IMR-90 (cell line): ENCODE measurements around the gene PLPP1. TPM values are rescaled to one million over a fixed set of nuclear protein-coding genes. Genes with fewer than 3 reads are reported as not detected.

Source experiments
- ATAC-seq: fragments of 200-7000 bp; cut with Tn5 transposase; 2 replicates; pipeline ENCODE4 v1.9.1; 2020; ENCODE audit warnings: low read depth, mild to moderate bottlenecking, moderate library complexity
- BruUV-seq: library from RNA; stranded (reverse); fragments of 400-500 nt; replicated peaks from 2 replicates; lab custom pipeline; 2021; lab: Mats Ljungman, UMichigan
- CTCF ChIA-PET: fragments of 300-600 bp; formaldehyde crosslinking; extraction: SDS; loops from one replicate; lab custom pipeline; 2021; ENCODE audit warnings: antibody characterized with exemption; lab: Yijun Ruan, JAX
- POLR2A ChIA-PET: fragments of 300-600 bp; sonication (Branson Sonifier 250); formaldehyde crosslinking; loops from one replicate; lab custom pipeline; 2022; ENCODE audit warnings: antibody characterized with exemption; ENCODE audit not compliant: unreplicated experiment; lab: Charles Lee
- DNase-seq: peaks from one replicate; pipeline ENCODE4 v3.0.0; 2013
- H2AFZ ChIP-seq: replicated peaks from 2 replicates; pipeline ENCODE3; 2013; ENCODE audit warnings: low read length, mild to moderate bottlenecking; ENCODE audit not compliant: poor library complexity
- H2AK5ac ChIP-seq: 2 replicates; pipeline ENCODE4 v1.6.1; 2013; ENCODE audit warnings: low read depth, low read length, inconsistent platforms
- H2AK9ac ChIP-seq: replicated peaks from 2 replicates; pipeline ENCODE3; 2013; ENCODE audit warnings: mild to moderate bottlenecking, low read depth, low read length, moderate library complexity; ENCODE audit not compliant: poor library complexity
- H2BK120ac ChIP-seq: 2 replicates; pipeline ENCODE4 v1.6.1; 2013; ENCODE audit warnings: low read depth, low read length, inconsistent platforms
- H2BK15ac ChIP-seq: 3 replicates; pipeline ENCODE4 v1.6.1; 2013; ENCODE audit warnings: low read depth, low read length, inconsistent platforms
- H2BK20ac ChIP-seq: 2 replicates; pipeline ENCODE4 v1.6.1; 2013; ENCODE audit warnings: low read depth, mild to moderate bottlenecking, inconsistent platforms, low read length, moderate library complexity
- H2BK5ac ChIP-seq: 2 replicates; pipeline ENCODE4 v1.6.1; 2013; ENCODE audit warnings: mild to moderate bottlenecking, low read depth, low read length, inconsistent platforms; ENCODE audit not compliant: poor library complexity, severe bottlenecking
- H3K14ac ChIP-seq: replicated peaks from 2 replicates; pipeline ENCODE4 v1.6.1; 2013; ENCODE audit warnings: low read depth, low read length, inconsistent platforms
- H3K18ac ChIP-seq: 2 replicates; pipeline ENCODE4 v1.6.1; 2013; ENCODE audit warnings: low read depth, low read length, control low read depth
- H3K23ac ChIP-seq: 2 replicates; pipeline ENCODE4 v1.6.1; 2013; ENCODE audit warnings: low read depth, low read length, inconsistent platforms
- H3K27ac ChIP-seq: 2 replicates; pipeline ENCODE4 v1.5.1; 2013; ENCODE audit warnings: mild to moderate bottlenecking, control low read depth, low read length; ENCODE audit not compliant: insufficient read depth
- H3K27me3 ChIP-seq: 2 replicates; pipeline ENCODE4 v1.6.1; 2013; ENCODE audit warnings: low read length; ENCODE audit not compliant: control insufficient read depth, insufficient read depth
- H3K36me3 ChIP-seq: 2 replicates; pipeline ENCODE4 v1.6.1; 2013; ENCODE audit warnings: low read length, mixed read lengths; ENCODE audit not compliant: control insufficient read depth, insufficient read depth
- H3K4ac ChIP-seq: 2 replicates; pipeline ENCODE4 v1.6.1; 2013; ENCODE audit warnings: low read depth, low read length, inconsistent platforms
- H3K4me1 ChIP-seq: 2 replicates; pipeline ENCODE4 v1.6.1; 2013; ENCODE audit warnings: low read length, mixed read lengths; ENCODE audit not compliant: control insufficient read depth, insufficient read depth
- H3K4me2 ChIP-seq: 2 replicates; pipeline ENCODE4 v1.6.1; 2013; ENCODE audit warnings: low read depth, mild to moderate bottlenecking, control low read depth, low read length, moderate library complexity
- H3K4me3 ChIP-seq: 2 replicates; pipeline ENCODE4 v1.5.1; 2013; ENCODE audit warnings: low read depth, mild to moderate bottlenecking, control low read depth, low read length, moderate library complexity; ENCODE audit not compliant: insufficient read depth
- H3K56ac ChIP-seq: 2 replicates; pipeline ENCODE4 v1.6.1; 2013; ENCODE audit warnings: low read length, inconsistent platforms; ENCODE audit not compliant: insufficient read depth; ENCODE audit errors: extremely low read depth
- H3K79me1 ChIP-seq, 2 experiments: 2 replicates each; pipeline ENCODE4 v1.6.1; 2013; ENCODE audit warnings: low read length in 2 of 2, inconsistent platforms in 1 of 2, low read depth in 1 of 2
- H3K9ac ChIP-seq: 2 replicates; pipeline ENCODE4 v1.6.1; 2013; ENCODE audit warnings: low read depth, low read length, control low read depth
- H3K9me1 ChIP-seq: 2 replicates; pipeline ENCODE4 v1.6.1; 2013; ENCODE audit warnings: low read length, inconsistent platforms; ENCODE audit not compliant: insufficient read depth
- H3K9me3 ChIP-seq: 2 replicates; pipeline ENCODE4 v1.6.1; 2013; ENCODE audit warnings: low read length; ENCODE audit not compliant: control insufficient read depth, insufficient read depth
- H4K20me1 ChIP-seq: 2 replicates; pipeline ENCODE4 v1.6.1; 2013; ENCODE audit warnings: low read length, inconsistent platforms; ENCODE audit not compliant: insufficient read depth
- H4K5ac ChIP-seq: 2 replicates; pipeline ENCODE4 v1.6.1; 2013; ENCODE audit warnings: mild to moderate bottlenecking, low read depth, low read length, control low read depth
- H4K8ac ChIP-seq, 2 experiments: 2 replicates each; pipeline ENCODE4 v1.6.1; 2013; ENCODE audit warnings: low read depth in 2 of 2, low read length in 2 of 2, control low read depth in 1 of 2, inconsistent platforms in 1 of 2
- H4K91ac ChIP-seq: 2 replicates; pipeline ENCODE4 v1.6.1; 2013; ENCODE audit warnings: low read depth, low read length, inconsistent platforms; ENCODE audit not compliant: insufficient read depth
- BHLHE40 ChIP-seq: fragments of 150-350 bp; IDR thresholded peaks from 2 replicates; pipeline ENCODE4 v1.6.1; 2016; ENCODE audit warnings: mild to moderate bottlenecking, low read depth, low read length
- CEBPB ChIP-seq: IDR thresholded peaks from 2 replicates; pipeline ENCODE4 v1.6.1; 2012; ENCODE audit warnings: low read depth, low read length, improper control_type of control experiment
- CHD1 ChIP-seq: IDR thresholded peaks from 2 replicates; pipeline ENCODE4 v1.6.1; 2012; ENCODE audit warnings: low read depth, low read length, improper control_type of control experiment
- ELK1 ChIP-seq: fragments of 150-350 bp; IDR thresholded peaks from 2 replicates; pipeline ENCODE4 v1.6.1; 2016; ENCODE audit warnings: low read depth, mild to moderate bottlenecking, low read length, moderate library complexity, borderline replicate concordance
- FOS ChIP-seq: fragments of 150-350 bp; IDR thresholded peaks from 2 replicates; pipeline ENCODE4 v1.6.1; 2016; ENCODE audit warnings: low read depth, low read length
- MAFK ChIP-seq: IDR thresholded peaks from 2 replicates; pipeline ENCODE4 v1.6.1; 2012; ENCODE audit warnings: low read depth, low read length, improper control_type of control experiment
- MAZ ChIP-seq: IDR thresholded peaks from 2 replicates; pipeline ENCODE4 v1.6.1; 2012; ENCODE audit warnings: low read depth, mild to moderate bottlenecking, low read length, improper control_type of control experiment, moderate library complexity, borderline replicate concordance
- MXI1 ChIP-seq: IDR thresholded peaks from 2 replicates; pipeline ENCODE4 v1.6.1; 2012; ENCODE audit warnings: low read depth, mild to moderate bottlenecking, low read length, moderate library complexity, borderline replicate concordance
- NFE2L2 ChIP-seq: fragments of 150-350 bp; IDR thresholded peaks from 2 replicates; pipeline ENCODE4 v1.6.1; 2016; ENCODE audit warnings: low read depth, mild to moderate bottlenecking, low read length
- POLR2A ChIP-seq: IDR thresholded peaks from 2 replicates; pipeline ENCODE4 v1.6.1; 2012; ENCODE audit warnings: mild to moderate bottlenecking, low read depth, low read length
- RAD21 ChIP-seq: IDR thresholded peaks from 2 replicates; pipeline ENCODE4 v1.6.1; 2012; ENCODE audit warnings: low read length, improper control_type of control experiment
- RCOR1 ChIP-seq: IDR thresholded peaks from 2 replicates; pipeline ENCODE4 v1.6.1; 2012; ENCODE audit warnings: mild to moderate bottlenecking, low read length, improper control_type of control experiment; ENCODE audit not compliant: insufficient replicate concordance
- RFX5 ChIP-seq: IDR thresholded peaks from 2 replicates; pipeline ENCODE4 v1.8.0; 2012; ENCODE audit warnings: low read depth, mild to moderate bottlenecking, low read length, moderate library complexity
- SMC3 ChIP-seq: fragments of 150-350 bp; IDR thresholded peaks from 2 replicates; pipeline ENCODE4 v1.6.1; 2016; ENCODE audit warnings: low read depth, mild to moderate bottlenecking, antibody characterized with exemption, low read length, moderate library complexity
- USF2 ChIP-seq: fragments of 150-350 bp; IDR thresholded peaks from 2 replicates; pipeline ENCODE4 v1.6.1; 2017; ENCODE audit warnings: mild to moderate bottlenecking, antibody characterized with exemption, low read length, low read depth
- WGBS, 2 experiments: methylation state at CpG; one replicate each; pipeline versions ENCODE4 v1.1.5 to v1.1.7; 2013; ENCODE audit warnings: missing lambda C conversion rate in 2 of 2; ENCODE audit not compliant: insufficient read length in 1 of 2; ENCODE audit errors: extremely low coverage in 2 of 2; 5-methylcytosine and 5-hydroxymethylcytosine counted together
- dilution Hi-C: fragments of 300-500 bp; cut with HindIII; formaldehyde crosslinking; loops from one replicate; pipeline ENCODE4 v1.14.3; 2018; ENCODE audit warnings: low sequenced_read_pairs; ENCODE audit not compliant: unreplicated experiment
- in situ Hi-C: fragments of 300-500 bp; cut with MboI; formaldehyde crosslinking; loops from 3 replicates; pipeline ENCODE4 v1.14.3; 2019; ENCODE audit warnings: low sequenced_read_pairs, inconsistent platforms, mixed read lengths
- intact Hi-C: fragments of 100-400 bp; cut with micrococcal nuclease; formaldehyde crosslinking; loops from 2 replicates; pipeline ENCODE4 v1.10.0; 2022
- polyA plus RNA-seq, 3 experiments: library from polyadenylated mRNA; depleted of rRNA; stranded (reverse); fragments of >200 nt; gene quantifications; 2 replicates each; pipeline ENCODE4 v1.2.3, GENCODE V29; 2012; ENCODE audit warnings: low replicate concordance in 1 of 3
- total RNA-seq: library from RNA; depleted of rRNA; stranded (reverse); fragments of >200 nt; gene quantifications from 2 replicates; pipeline ENCODE4 v1.2.3, GENCODE V29; 2012
- TF ChIP-seq, protein P1 (sequence below): conservative IDR thresholded peaks from 2 replicates; pipeline ENCODE4 v1.5.1; 2012; ENCODE audit warnings: mild to moderate bottlenecking, low read depth, low read length, improper control_type of control experiment

Gene PLPP1
- total and polyA plus RNA-seq, 2 of the 4 experiments (the other 2 are of a cell fraction) = 19.2 to 21.3 TPM

DNA sequence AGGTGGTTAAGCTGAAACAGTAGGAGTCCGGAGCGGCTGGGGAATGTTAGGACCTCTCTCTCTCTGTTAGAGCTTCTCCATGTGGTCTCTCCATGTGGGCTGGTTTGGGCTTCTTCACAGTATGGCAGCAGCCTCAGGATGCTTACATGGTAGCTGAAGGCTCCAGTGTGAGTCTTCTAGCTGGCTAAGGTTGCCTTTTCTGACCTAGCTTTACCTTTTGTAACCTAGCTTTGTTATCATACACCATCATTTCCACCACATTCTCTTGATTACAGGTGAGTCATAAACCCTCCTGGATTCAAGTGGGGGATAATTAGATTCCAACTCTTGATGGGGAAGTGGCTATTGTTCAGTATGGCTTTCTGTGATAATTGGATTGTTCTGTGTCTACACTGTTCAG, 128.5 kb downstream of the PLPP1 start:
- H3K36me3 ChIP-seq = peaks cover 19% of the 10 kb centered on the region
- dilution Hi-C loops = no loop called here
- WGBS, 2 experiments = no CpG with 5 or more reads among the region's 2 CpGs
- no peak overlapping the region for H3K4me2 ChIP-seq
- in situ Hi-C loops = no loop called here
- no peak overlapping the region for H3K23ac ChIP-seq
- no TSS peak for BruUV-seq
- no peak overlapping the region for H2BK120ac ChIP-seq
- no peak overlapping the region for H2BK20ac ChIP-seq
- H3K4me3 ChIP-seq = no peak overlapping the region
- no peak overlapping the region for H2AK5ac ChIP-seq
- no peak overlapping the region for H2AFZ ChIP-seq
- ATAC-seq = no peak
- intact Hi-C loops = loop anchor here (2.0 to 5.0 kb wide), 2 partner anchors 129 to 516 kb away; partner anchors contain the start of gene PLPP1
- H3K27ac ChIP-seq = no peak overlapping the region
- H3K4ac ChIP-seq = no peak overlapping the region
- H2BK5ac ChIP-seq = no peak overlapping the region
- H3K27me3 ChIP-seq = no peaks in the 10 kb centered on the region
- H3K9me3 ChIP-seq = no peaks in the 10 kb centered on the region
- H2AK9ac ChIP-seq = no peak overlapping the region
- no peak overlapping the region for H4K5ac ChIP-seq
- H3K18ac ChIP-seq = no peak overlapping the region
- ChIA-PET CTCF (interaction anchor here (0.6 to 1.0 kb wide), 3 partner anchors 9 to 286 kb away, joined by 3 to 4 read pairs (median 3); no protein-coding TSS in a partner anchor), POLR2A (no interaction called here)
- H3K9me1 ChIP-seq = no peaks in the 10 kb centered on the region
- H3K9ac ChIP-seq = no peak overlapping the region
- H3K56ac ChIP-seq = no peak overlapping the region
- no peak overlapping the region for H3K14ac ChIP-seq
- H2BK15ac ChIP-seq = no peak overlapping the region
- no peak overlapping the region for H4K8ac ChIP-seq
- TF ChIP-seq POLR2A (no peak), MAFK (no peak), RAD21 (no peak), BHLHE40 (no peak), MXI1 (no peak), SMC3 (no peak), MAZ (no peak), ELK1 (no peak), RCOR1 (no peak), RFX5 (no peak), FOS (no peak), CHD1 (no peak), NFE2L2 (no peak), CEBPB (no peak), USF2 (no peak)
- TF ChIP-seq, protein P1, sequence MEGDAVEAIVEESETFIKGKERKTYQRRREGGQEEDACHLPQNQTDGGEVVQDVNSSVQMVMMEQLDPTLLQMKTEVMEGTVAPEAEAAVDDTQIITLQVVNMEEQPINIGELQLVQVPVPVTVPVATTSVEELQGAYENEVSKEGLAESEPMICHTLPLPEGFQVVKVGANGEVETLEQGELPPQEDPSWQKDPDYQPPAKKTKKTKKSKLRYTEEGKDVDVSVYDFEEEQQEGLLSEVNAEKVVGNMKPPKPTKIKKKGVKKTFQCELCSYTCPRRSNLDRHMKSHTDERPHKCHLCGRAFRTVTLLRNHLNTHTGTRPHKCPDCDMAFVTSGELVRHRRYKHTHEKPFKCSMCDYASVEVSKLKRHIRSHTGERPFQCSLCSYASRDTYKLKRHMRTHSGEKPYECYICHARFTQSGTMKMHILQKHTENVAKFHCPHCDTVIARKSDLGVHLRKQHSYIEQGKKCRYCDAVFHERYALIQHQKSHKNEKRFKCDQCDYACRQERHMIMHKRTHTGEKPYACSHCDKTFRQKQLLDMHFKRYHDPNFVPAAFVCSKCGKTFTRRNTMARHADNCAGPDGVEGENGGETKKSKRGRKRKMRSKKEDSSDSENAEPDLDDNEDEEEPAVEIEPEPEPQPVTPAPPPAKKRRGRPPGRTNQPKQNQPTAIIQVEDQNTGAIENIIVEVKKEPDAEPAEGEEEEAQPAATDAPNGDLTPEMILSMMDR = no peak
- H3K79me1 ChIP-seq = 0 out of 4 replicates have a peak, but pooled peaks cover 0 to 2% of the 10 kb centered on the region in 2 experiments
- no peaks in the 10 kb centered on the region for H4K20me1 ChIP-seq
- H3K4me1 ChIP-seq = 0 out of 2 replicates have a peak, but pooled peaks cover 2% of the 10 kb centered on the region
- no peak for DNase-seq
- H4K91ac ChIP-seq = no peak overlapping the region
